ENCODE results near the gene OASL. TPM values are rescaled to one million over a fixed set of nuclear protein-coding genes. Genes with fewer than 3 reads are reported as not detected.

OASL gene
- total RNA-seq, 4 donors from 2014 or later = 5.2 to 18.7 (median 11.5) TPM

DNA sequence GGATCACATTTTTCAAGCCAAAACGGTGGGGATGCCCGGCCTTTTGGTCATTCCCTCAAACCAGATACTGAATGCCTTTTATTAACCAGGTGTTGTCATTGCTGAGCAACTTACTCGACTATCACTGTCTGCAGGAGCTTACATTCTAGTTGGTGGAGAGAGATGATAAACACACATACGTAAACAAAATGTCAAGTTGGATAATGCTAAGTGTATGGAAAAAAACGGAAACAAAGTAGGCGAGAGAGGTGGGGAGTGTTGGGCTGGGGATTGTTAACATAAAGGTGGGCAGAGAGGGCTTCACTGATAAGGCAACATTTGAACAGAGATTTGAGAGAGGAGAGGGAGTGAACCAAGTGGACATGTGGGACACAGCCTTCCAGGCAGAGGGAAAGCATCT is 27.2 kb downstream of the OASL start:
- Histone ChIP-seq H3K9me3 (no peaks in the 10 kb centered on the region), H3K27ac (no peak overlapping the region), H3K36me3 (peaks cover 0 to 8% (median 2%) of the 10 kb centered on the region in 4 donors), H3K27me3 (no peaks in the 10 kb centered on the region), H3K4me3 (no peak overlapping the region), H3K4me1 (peaks cover 7 to 12% (median 9%) of the 10 kb centered on the region in 4 donors)
- TF ChIP-seq POLR2AphosphoS5 (IDR thresholded peaks at IDR 0.05) (no peak), EP300 (IDR thresholded peaks at IDR 0.05; ENCODE audit: low read depth) (no peak), POLR2A (IDR thresholded peaks at IDR 0.05) (no peak)
- TF ChIP-seq, protein P1, sequence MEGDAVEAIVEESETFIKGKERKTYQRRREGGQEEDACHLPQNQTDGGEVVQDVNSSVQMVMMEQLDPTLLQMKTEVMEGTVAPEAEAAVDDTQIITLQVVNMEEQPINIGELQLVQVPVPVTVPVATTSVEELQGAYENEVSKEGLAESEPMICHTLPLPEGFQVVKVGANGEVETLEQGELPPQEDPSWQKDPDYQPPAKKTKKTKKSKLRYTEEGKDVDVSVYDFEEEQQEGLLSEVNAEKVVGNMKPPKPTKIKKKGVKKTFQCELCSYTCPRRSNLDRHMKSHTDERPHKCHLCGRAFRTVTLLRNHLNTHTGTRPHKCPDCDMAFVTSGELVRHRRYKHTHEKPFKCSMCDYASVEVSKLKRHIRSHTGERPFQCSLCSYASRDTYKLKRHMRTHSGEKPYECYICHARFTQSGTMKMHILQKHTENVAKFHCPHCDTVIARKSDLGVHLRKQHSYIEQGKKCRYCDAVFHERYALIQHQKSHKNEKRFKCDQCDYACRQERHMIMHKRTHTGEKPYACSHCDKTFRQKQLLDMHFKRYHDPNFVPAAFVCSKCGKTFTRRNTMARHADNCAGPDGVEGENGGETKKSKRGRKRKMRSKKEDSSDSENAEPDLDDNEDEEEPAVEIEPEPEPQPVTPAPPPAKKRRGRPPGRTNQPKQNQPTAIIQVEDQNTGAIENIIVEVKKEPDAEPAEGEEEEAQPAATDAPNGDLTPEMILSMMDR (IDR thresholded peaks at IDR 0.05) = no peak
- WGBS, 2 donors (ENCODE audit: low coverage in 1 of 2) = 57 to 76% methylated on average over 2 to 6 of the region's 6 CpGs
- in situ Hi-C loops (cut with MboI; ENCODE audit: low pct_ligation_motif_present in 1 of 4, low pct_unique_long_range_greater_than_20kb in 1 of 4, low sequenced_read_pairs in 3 of 4) = no loop called here
- no peak for DNase-seq
- intact Hi-C loops (cut with DNase I; ENCODE audit: low total_unique reads) = no loop called here

DNA sequence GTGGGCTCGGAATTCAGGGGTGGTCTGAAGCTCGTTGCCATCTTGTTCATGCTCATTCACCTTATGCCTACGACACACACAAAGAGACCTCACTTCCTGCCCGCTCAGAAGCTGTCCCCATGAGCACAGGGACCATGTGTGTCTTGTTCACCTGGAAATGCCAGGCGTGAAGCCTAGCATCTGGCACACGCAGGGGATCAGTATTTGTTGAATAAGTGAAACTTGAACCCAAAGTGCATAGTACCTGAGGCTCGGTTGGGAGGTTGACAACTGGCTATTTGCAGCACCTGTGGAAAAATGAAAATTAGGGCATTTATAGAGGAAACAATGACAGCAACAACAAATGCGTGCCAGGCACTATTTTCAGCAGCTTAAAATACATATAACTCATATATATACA is 28.2 kb downstream of the OASL start:
- H3K4me3 ChIP-seq = no peak overlapping the region
- H3K27me3 ChIP-seq = no peaks in the 10 kb centered on the region
- peaks cover 0 to 8% (median 2%) of the 10 kb centered on the region in 4 donors for H3K36me3 ChIP-seq
- peaks cover 7 to 11% (median 8%) of the 10 kb centered on the region in 4 donors for H3K4me1 ChIP-seq
- in situ Hi-C loops (cut with MboI; ENCODE audit: low pct_ligation_motif_present in 1 of 4, low pct_unique_long_range_greater_than_20kb in 1 of 4, low sequenced_read_pairs in 3 of 4) = no loop called here
- H3K9me3 ChIP-seq = no peaks in the 10 kb centered on the region
- TF ChIP-seq POLR2AphosphoS5 (IDR thresholded peaks at IDR 0.05) (no peak), POLR2A (IDR thresholded peaks at IDR 0.05) (no peak), EP300 (IDR thresholded peaks at IDR 0.05; ENCODE audit: low read depth) (no peak)
- TF ChIP-seq, protein P1 (IDR thresholded peaks at IDR 0.05) = no peak
- 83 to 89% methylated on average over 2 to 8 of the region's 8 CpGs for WGBS, 2 donors (ENCODE audit: low coverage in 1 of 2)
- no peak for DNase-seq
- intact Hi-C loops (cut with DNase I; ENCODE audit: low total_unique reads) = no loop called here
- H3K27ac ChIP-seq = no peak overlapping the region

DNA sequence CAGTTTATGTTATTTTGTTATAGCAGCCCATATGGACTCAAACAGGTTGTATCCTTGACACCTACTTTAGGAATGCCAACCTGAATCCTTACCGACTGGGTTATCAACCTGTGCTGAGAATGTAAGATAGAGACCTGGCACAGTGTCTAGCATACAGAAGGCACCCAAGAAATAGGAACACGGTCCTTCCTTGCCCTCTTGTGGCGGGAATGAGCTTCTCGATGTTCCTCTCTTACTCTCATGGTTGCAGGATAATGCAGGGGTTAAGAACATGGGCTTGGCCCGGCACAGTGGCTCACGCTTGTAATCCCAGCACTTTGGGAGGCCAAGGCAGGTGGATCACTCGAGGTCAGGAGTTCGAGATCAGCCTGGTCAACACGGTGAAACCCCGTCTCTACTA is 29.3 kb downstream of the OASL start:
- in situ Hi-C loops (cut with MboI; ENCODE audit: low pct_ligation_motif_present in 1 of 4, low pct_unique_long_range_greater_than_20kb in 1 of 4, low sequenced_read_pairs in 3 of 4) = no loop called here
- Histone ChIP-seq H3K36me3 (peaks cover 0 to 8% (median 2%) of the 10 kb centered on the region in 4 donors), H3K27ac (no peak overlapping the region), H3K9me3 (no peaks in the 10 kb centered on the region), H3K27me3 (no peaks in the 10 kb centered on the region), H3K4me1 (no peaks in the 10 kb centered on the region), H3K4me3 (no peak overlapping the region)
- DNase-seq = peak; percentile 72
- 47% methylated on average over 10 of the region's 10 CpGs; no CpG with 5 or more reads in 1 of the 2 donors for WGBS, 2 donors (ENCODE audit: low coverage in 1 of 2)
- intact Hi-C loops (cut with DNase I; ENCODE audit: low total_unique reads) = no loop called here
- no peak for TF ChIP-seq POLR2A (IDR thresholded peaks at IDR 0.05)
- TF ChIP-seq POLR2AphosphoS5 (IDR thresholded peaks at IDR 0.05) = no peak
- no peak for TF ChIP-seq EP300 (IDR thresholded peaks at IDR 0.05; ENCODE audit: low read depth)
- TF ChIP-seq, protein P1 (IDR thresholded peaks at IDR 0.05) = peak; percentile 31 to 73 (median 46)

DNA sequence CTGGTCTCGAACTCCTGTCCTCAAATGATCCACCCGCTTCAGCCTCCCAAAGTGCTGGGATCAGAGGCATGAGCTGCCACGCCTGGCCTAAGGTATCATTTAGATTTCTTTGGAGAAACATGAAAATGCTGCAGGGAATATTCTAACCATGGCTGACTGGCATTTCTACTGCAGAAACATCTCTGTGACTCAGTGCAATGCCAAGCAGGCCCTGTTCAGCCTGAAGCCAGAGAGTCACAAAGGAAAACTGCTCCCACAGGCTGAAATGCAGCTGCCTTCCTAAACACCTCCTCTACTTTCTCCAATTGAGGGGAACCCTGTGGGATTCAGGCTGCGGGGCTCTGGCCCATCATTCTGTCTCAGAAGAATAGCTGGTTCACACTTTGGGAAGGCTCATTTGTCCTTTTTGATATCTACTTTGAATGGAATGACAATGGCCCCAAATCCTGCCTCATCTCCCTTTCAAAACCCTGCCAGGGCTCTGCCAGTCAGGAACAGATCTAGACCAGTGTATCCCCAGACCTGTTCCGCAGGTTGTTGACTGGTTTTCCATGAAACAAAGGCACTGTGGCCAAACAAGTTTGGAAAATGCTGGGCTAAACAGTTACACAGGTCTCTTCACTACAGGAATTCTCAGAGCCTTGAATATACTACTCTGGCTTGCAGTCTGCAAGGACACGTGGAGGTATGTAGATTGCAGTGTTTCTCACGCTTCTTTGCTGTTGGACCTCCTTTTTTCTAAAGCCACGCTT is 30.5 kb downstream of the OASL start:
- 80 to 97% methylated on average over 1 to 8 of the region's 8 CpGs for WGBS, 2 donors (ENCODE audit: low coverage in 1 of 2)
- intact Hi-C loops (cut with DNase I; ENCODE audit: low total_unique reads) = no loop called here
- Histone ChIP-seq H3K27ac (no peak overlapping the region), H3K4me1 (no peaks in the 10 kb centered on the region), H3K4me3 (no peak overlapping the region), H3K36me3 (peaks cover 0 to 14% (median 2%) of the 10 kb centered on the region in 4 donors), H3K9me3 (no peaks in the 10 kb centered on the region), H3K27me3 (no peaks in the 10 kb centered on the region)
- TF ChIP-seq EP300 (IDR thresholded peaks at IDR 0.05; ENCODE audit: low read depth) (no peak), POLR2AphosphoS5 (IDR thresholded peaks at IDR 0.05) (no peak), POLR2A (IDR thresholded peaks at IDR 0.05) (no peak)
- TF ChIP-seq, protein P1 (IDR thresholded peaks at IDR 0.05) = no peak
- in situ Hi-C loops (cut with MboI; ENCODE audit: low pct_ligation_motif_present in 1 of 4, low pct_unique_long_range_greater_than_20kb in 1 of 4, low sequenced_read_pairs in 3 of 4) = no loop called here
- no peak for DNase-seq
